K562 (cell line): Measurements from ENCODE around the gene MEIS2. TPM values are rescaled to one million over a fixed set of nuclear protein-coding genes. Genes with fewer than 3 reads are reported as not detected.

ENCODE experiments used
- ATAC-seq: fragments of 200-7000 bp; cut with Tn5 transposase; 3 replicates; pipeline ENCODE4 v1.9.1; 2020; ENCODE audit warnings: moderate library complexity
- BruUV-seq: library from RNA; stranded (reverse); fragments of 400-500 nt; replicated peaks from 2 replicates; lab custom pipeline; 2021; lab: Mats Ljungman, UMichigan
- CTCF ChIA-PET: fragments of 300-600 bp; formaldehyde crosslinking; extraction: SDS; loops from one replicate; lab custom pipeline; 2021; ENCODE audit warnings: low intra/inter-chr PET ratio; lab: Yijun Ruan, JAX
- POLR2A ChIA-PET: fragments of 300-600, 350-650 bp; sonication (Branson Sonifier 250); formaldehyde crosslinking; extraction: SDS; loops from one replicate; lab custom pipeline; 2021; ENCODE audit warnings: antibody characterized with exemption, inconsistent platforms; lab: Yijun Ruan, JAX
- DNase-seq, 4 experiments: peaks; one replicate each; pipeline versions ENCODE4 v3.0.0 to v3.0.0-alpha.2; 2011 to 2018; ENCODE audit warnings: low spot score in 3 of 4, mixed read lengths in 3 of 4; ENCODE audit errors: extremely low read depth in 1 of 4
- FAIRE-seq: peaks from 2 replicates; lab custom pipeline; 2011; peaks lifted over from hg19 to GRCh38; lab: Jason Lieb, UNC
- H2AFZ ChIP-seq: 2 replicates; pipeline ENCODE4 v1.6.0; 2011; ENCODE audit warnings: low read depth, low read length, control low read depth, inconsistent platforms
- H3K27ac ChIP-seq: fragments of 200-600 bp; 3 replicates; pipeline ENCODE4 v1.8.0; 2011; ENCODE audit warnings: low read depth, mild to moderate bottlenecking, control low read depth, inconsistent platforms, low read length, moderate library complexity, mixed read lengths; ENCODE audit errors: extremely low read depth
- H3K27me3 ChIP-seq, 2 experiments: fragments of 300-600 bp in 1 of 2; 2 replicates in 1 of 2; 3 replicates in 1 of 2; pipeline versions ENCODE4 v1.6.0 to v1.8.0; 2011; ENCODE audit warnings: inconsistent platforms in 2 of 2, low read length in 2 of 2, mild to moderate bottlenecking in 1 of 2, mixed read lengths in 1 of 2, moderate library complexity in 1 of 2; ENCODE audit not compliant: control insufficient read depth in 2 of 2, insufficient read depth in 2 of 2
- H3K36me3 ChIP-seq: fragments of 300-600 bp; 3 replicates; pipeline ENCODE4 v1.8.0; 2011; ENCODE audit warnings: mild to moderate bottlenecking, low read length, inconsistent platforms; ENCODE audit not compliant: control insufficient read depth, insufficient read depth
- H3K4me1 ChIP-seq, 2 experiments: fragments of 200-600 bp in 1 of 2; replicated peaks in 1 of 2; 2 replicates in 1 of 2; 3 replicates in 1 of 2; pipeline versions ENCODE4 v1.5.1 to v1.8.0; 2011; ENCODE audit warnings: inconsistent platforms in 2 of 2, low read length in 2 of 2, mild to moderate bottlenecking in 1 of 2, mixed read lengths in 1 of 2, moderate library complexity in 1 of 2; ENCODE audit not compliant: control insufficient read depth in 2 of 2, insufficient read depth in 2 of 2
- H3K4me2 ChIP-seq: 2 replicates; pipeline ENCODE4 v1.6.1; 2011; ENCODE audit warnings: low read length, control low read depth, inconsistent platforms, mixed read lengths; ENCODE audit not compliant: insufficient read depth
- H3K4me3 ChIP-seq: fragments of 200-600 bp; sonication (generic), shearing (Covaris generic); 2 replicates; pipeline ENCODE4 v1.5.1; 2016; ENCODE audit warnings: control low read depth, inconsistent platforms
- H3K79me2 ChIP-seq: fragments of 200-600 bp; 3 replicates; pipeline ENCODE4 v1.8.0; 2011; ENCODE audit warnings: low read length, inconsistent platforms; ENCODE audit not compliant: control insufficient read depth, insufficient read depth
- H3K9ac ChIP-seq, 2 experiments: 2 replicates each; pipeline versions ENCODE4 v1.6.0 to v1.6.1; 2011; ENCODE audit warnings: low read depth in 2 of 2, low read length in 2 of 2, control low read depth in 1 of 2, inconsistent platforms in 1 of 2, mild to moderate bottlenecking in 1 of 2, mixed read lengths in 1 of 2; ENCODE audit not compliant: insufficient read depth in 1 of 2
- H3K9me1 ChIP-seq: one replicate; pipeline ENCODE4 v1.6.0; 2011; ENCODE audit warnings: inconsistent platforms, mild to moderate bottlenecking, low read length, moderate library complexity; ENCODE audit not compliant: control insufficient read depth, insufficient read depth
- H3K9me3 ChIP-seq: replicated peaks from 2 replicates; pipeline ENCODE4 v1.5.1; 2011; ENCODE audit warnings: low read depth, low read length, inconsistent platforms; ENCODE audit not compliant: control insufficient read depth, insufficient read depth
- H4K20me1 ChIP-seq: replicated peaks from 2 replicates; pipeline ENCODE4 v1.6.1; 2011; ENCODE audit warnings: low read length, inconsistent platforms, mixed read lengths; ENCODE audit not compliant: control insufficient read depth, insufficient read depth
- BACH1 ChIP-seq: fragments of 200-800 bp; sonication (Bioruptor generic); IDR thresholded peaks from 2 replicates; pipeline ENCODE4 v1.6.1; 2016; ENCODE audit warnings: missing genetic modification characterization, missing compliant biosample characterization
- C11orf30 ChIP-seq: fragments of 450-650 bp; IDR thresholded peaks from 2 replicates; pipeline ENCODE4 v1.6.1; 2016; ENCODE audit warnings: low read depth, mild to moderate bottlenecking
- ERF ChIP-seq: fragments of 450-650 bp; formaldehyde crosslinking; IDR thresholded peaks from 2 replicates; pipeline ENCODE4 v1.4.0; 2020; ENCODE audit warnings: mild to moderate bottlenecking, mixed read lengths
- NCOA2 ChIP-seq, 2 experiments: fragments of 450-650 bp; IDR thresholded peaks; 2 replicates each; pipeline ENCODE4 v1.6.1; 2018; ENCODE audit warnings: mild to moderate bottlenecking in 2 of 2, moderate library complexity in 1 of 2; ENCODE audit not compliant: partially characterized antibody in 2 of 2
- RFX5 ChIP-seq: IDR thresholded peaks from 2 replicates; pipeline ENCODE4 v1.6.1; 2011; ENCODE audit warnings: low read depth, mild to moderate bottlenecking, improper control_type of control experiment, low read length
- TAF9B ChIP-seq: fragments of 450-650 bp; IDR thresholded peaks from 2 replicates; pipeline ENCODE4 v1.6.1; 2018; ENCODE audit warnings: mild to moderate bottlenecking; ENCODE audit not compliant: partially characterized antibody
- THAP12 ChIP-seq: fragments of 250-450 bp; sonication (Bioruptor Pico); IDR thresholded peaks from 2 replicates; pipeline ENCODE4 v1.9.0; 2021; ENCODE audit warnings: mild to moderate bottlenecking, inconsistent platforms
- ZC3H4 ChIP-seq: sonication (generic); formaldehyde crosslinking; IDR thresholded peaks from 2 replicates; pipeline ENCODE4 v1.9.0; 2021; ENCODE audit warnings: missing genetic modification reagents, borderline replicate concordance
- ZNF253 ChIP-seq: fragments of 250-450 bp; sonication (Bioruptor Pico); conservative IDR thresholded peaks from 2 replicates; pipeline ENCODE4 v1.6.1; 2021; ENCODE audit warnings: mild to moderate bottlenecking
- ZNF583 ChIP-seq: fragments of 250-450 bp; sonication (Bioruptor Pico); IDR thresholded peaks from 2 replicates; pipeline ENCODE4 v1.4.0; 2020
- ZNF644 ChIP-seq: fragments of 200-800 bp; sonication (Bioruptor generic); IDR thresholded peaks from 2 replicates; pipeline ENCODE4 v1.6.1; 2016; ENCODE audit warnings: low read depth, missing genetic modification characterization, missing compliant biosample characterization
- ZSCAN32 ChIP-seq: fragments of 450-650 bp; formaldehyde crosslinking; IDR thresholded peaks from 2 replicates; pipeline ENCODE4 v1.4.0; 2020; ENCODE audit warnings: mild to moderate bottlenecking, moderate library complexity
- WGBS: fragments of 100-300 bp; shearing (Covaris generic); methylation state at CpG from one replicate; pipeline ENCODE4 v1.1.6; 2016; ENCODE audit warnings: low coverage, mixed read lengths; ENCODE audit not compliant: insufficient coverage; ENCODE audit errors: missing lambda C conversion rate; 5-methylcytosine and 5-hydroxymethylcytosine counted together
- in situ Hi-C: fragments of 300-500 bp; cut with MboI; formaldehyde crosslinking; loops from 4 replicates; pipeline ENCODE4 v1.15.0; 2018; ENCODE audit warnings: inconsistent platforms, mixed read lengths
- intact Hi-C: fragments of 100-400 bp; cut with micrococcal nuclease; formaldehyde crosslinking; loops from 2 replicates; pipeline ENCODE4 v1.14.2; 2022
- polyA plus RNA-seq, 8 experiments: library from polyadenylated mRNA; depleted of rRNA in 4 of 8; stranded (reverse) in 5 of 8; unstranded in 3 of 8; fragments of >200 nt; fragmentation: Nextera tagmentation in 2 of 8; fragmentation: Illumina TruSeq in 1 of 8; extraction: Ambion mirVana in 2 of 8; extraction: Trizol in 1 of 8; gene quantifications; 2 replicates each; pipeline versions ENCODE4 v1.2.1 to v1.2.3, GENCODE V29; 2011 to 2014; ENCODE audit warnings: inconsistent platforms in 1 of 8, missing spikeins in 1 of 8
- total RNA-seq, 7 experiments: library from RNA; depleted of rRNA in 6 of 7; stranded (reverse); fragments of >200 nt in 6 of 7; fragmentation: Illumina TruSeq in 2 of 7; extraction: Trizol in 2 of 7; gene quantifications; 2 replicates each; pipeline versions ENCODE4 v1.2.1 to v1.2.3, GENCODE V29; 2011 to 2021; ENCODE audit warnings: low replicate concordance in 1 of 7

The MEIS2 gene
- total and polyA plus RNA-seq, 9 of the 15 experiments (the other 6 are each of a cell fraction or from before 2014, with no cell fraction given): 7.5 to 64.2 (median 22.3) TPM

- TF ChIP-seq ZSCAN32 (CRISPR knock-in tag): no peak
- TF ChIP-seq ERF: no peak
- TF ChIP-seq THAP12 (CRISPR knock-in tag): no peak
- TF ChIP-seq RFX5: no peak
- TF ChIP-seq ZC3H4 (CRISPR knock-in tag): no peak
- TF ChIP-seq C11orf30: no peak
Measured at GRCh38 chr15:36886191-36886590, 214.2 kb downstream of the MEIS2 start (continued).

- ChIA-PET POLR2A (interaction anchor here (0.6 kb wide), 1 partner anchor 11 kb away, joined by 3 read pairs; no protein-coding TSS in a partner anchor), CTCF (interaction anchor here (3.8 kb wide), 1 partner anchor 249 kb away, joined by 48 read pairs; no protein-coding TSS in a partner anchor)
- WGBS: 35% methylated on average over 3 of the region's 3 CpGs
- H3K4me3 ChIP-seq: no peak overlapping the region
- no peaks in the 10 kb centered on the region for H4K20me1 ChIP-seq
- intact Hi-C loops (loop anchor here (10.0 kb wide), 1 partner anchor 381 kb away; no protein-coding TSS in a partner anchor), in situ Hi-C loops (loop anchor here (10.0 to 25.0 kb wide), 2 partner anchors 219 to 1002 kb away; partner anchors contain the start of gene MEIS2)
- ATAC-seq (no peak), FAIRE-seq (no peak), DNase-seq (no peak)
- no peaks in the 10 kb centered on the region for H3K36me3 ChIP-seq
- H2AFZ ChIP-seq: no peak overlapping the region
- H3K27ac ChIP-seq: no peak overlapping the region
- BruUV-seq: no TSS peak
- no peak overlapping the region for H3K4me2 ChIP-seq
- H3K9me1 ChIP-seq: no peaks in the 10 kb centered on the region
- H3K27me3 ChIP-seq: peaks cover 3 to 9% of the 10 kb centered on the region in 2 experiments; a peak in 2 of 5 replicates
- H3K4me1 ChIP-seq: peaks cover 3 to 10% of the 10 kb centered on the region in 2 experiments; a peak in 4 of 5 replicates
- TF ChIP-seq ZNF583 (CRISPR knock-in tag): no peak
- TF ChIP-seq TAF9B: no peak
- TF ChIP-seq ZNF253 (CRISPR knock-in tag): no peak
- no peak for TF ChIP-seq ZNF644
- no peak for TF ChIP-seq BACH1
- TF ChIP-seq NCOA2 (IDR thresholded peaks at IDR 0.05; ENCODE audit: partially characterized antibody in 2 of 2): no peak
- H3K9ac ChIP-seq: no peak overlapping the region
- H3K79me2 ChIP-seq: no peaks in the 10 kb centered on the region
- no peaks in the 10 kb centered on the region for H3K9me3 ChIP-seq
Measured at GRCh38 chr15:36885771-36886170, 214.6 kb downstream of the MEIS2 start.
